Sigmoid colon (tissue), 4 donors: Measurements from ENCODE around the gene GSX1.

Experiments used
- EP300 ChIP-seq, 4 donors: sonication (generic); formaldehyde crosslinking; IDR thresholded peaks; one replicate each; pipeline ENCODE4 v1.6.1; 2017; ENCODE audit warnings: antibody characterized with exemption in 4 of 4
- POLR2A ChIP-seq, 2 donors: fragments of 450-650 bp; IDR thresholded peaks; one replicate each; pipeline ENCODE4 v1.6.1; 2016; ENCODE audit warnings: antibody characterized with exemption in 2 of 2, mild to moderate bottlenecking in 2 of 2, moderate library complexity in 2 of 2
- TF ChIP-seq, protein P1 (sequence below), 4 experiments: fragments of 450-650 bp in 3 of 4; fragments of 200-600 bp in 1 of 4; IDR thresholded peaks; one replicate each; pipeline ENCODE4 v1.5.1; 2016 to 2019; ENCODE audit warnings: antibody characterized with exemption in 4 of 4, mild to moderate bottlenecking in 3 of 4, moderate library complexity in 2 of 4

DNA sequence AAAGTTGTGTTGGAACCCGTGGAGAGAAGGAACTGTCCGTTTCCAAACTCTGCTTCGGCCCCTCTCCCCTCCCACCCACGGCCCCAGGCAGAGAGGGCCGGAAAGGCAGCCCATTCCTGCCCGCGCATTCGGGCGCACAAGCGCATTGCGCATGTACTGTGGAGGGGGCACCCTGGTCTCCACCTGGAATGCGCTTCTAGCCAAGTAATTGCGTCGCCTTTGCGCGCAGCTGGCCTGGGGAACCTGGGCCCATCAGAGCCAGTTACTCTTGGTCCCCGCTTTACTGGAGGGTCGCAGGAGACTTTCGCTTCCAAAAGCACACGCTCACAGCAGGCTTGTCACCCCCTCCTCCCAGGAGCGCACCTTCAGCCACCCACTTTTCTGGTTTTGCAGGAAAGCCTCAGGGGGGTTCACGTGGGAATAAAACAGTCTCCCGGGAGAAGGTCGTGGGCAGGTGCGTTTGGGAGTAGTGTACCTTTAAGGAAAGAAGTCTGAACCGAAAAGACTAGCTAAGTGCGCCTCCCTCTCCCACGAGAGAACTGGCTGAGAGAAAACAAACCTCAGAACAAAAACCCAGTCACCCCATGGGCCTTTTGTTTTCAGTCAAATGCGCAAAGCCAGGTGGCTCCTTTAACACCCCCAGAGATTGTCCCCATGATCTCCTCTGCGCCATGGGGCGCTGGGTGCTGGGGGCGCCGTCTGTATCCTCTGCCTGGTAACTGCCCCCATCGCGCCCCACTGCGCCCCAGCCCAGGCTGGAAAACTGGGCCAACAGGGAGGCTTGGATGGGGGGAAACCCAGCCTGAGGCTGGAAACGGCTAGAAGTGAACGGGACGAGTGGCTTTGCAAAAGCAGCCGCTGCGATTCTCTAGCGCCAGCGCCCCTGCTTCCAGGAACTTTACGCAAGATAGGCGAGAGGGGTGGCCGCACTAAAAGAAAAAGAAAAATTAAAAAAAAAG lies 28.5 kb downstream of the GSX1 start:
- no peak for TF ChIP-seq EP300 (IDR thresholded peaks at IDR 0.05)
- TF ChIP-seq, protein P1, sequence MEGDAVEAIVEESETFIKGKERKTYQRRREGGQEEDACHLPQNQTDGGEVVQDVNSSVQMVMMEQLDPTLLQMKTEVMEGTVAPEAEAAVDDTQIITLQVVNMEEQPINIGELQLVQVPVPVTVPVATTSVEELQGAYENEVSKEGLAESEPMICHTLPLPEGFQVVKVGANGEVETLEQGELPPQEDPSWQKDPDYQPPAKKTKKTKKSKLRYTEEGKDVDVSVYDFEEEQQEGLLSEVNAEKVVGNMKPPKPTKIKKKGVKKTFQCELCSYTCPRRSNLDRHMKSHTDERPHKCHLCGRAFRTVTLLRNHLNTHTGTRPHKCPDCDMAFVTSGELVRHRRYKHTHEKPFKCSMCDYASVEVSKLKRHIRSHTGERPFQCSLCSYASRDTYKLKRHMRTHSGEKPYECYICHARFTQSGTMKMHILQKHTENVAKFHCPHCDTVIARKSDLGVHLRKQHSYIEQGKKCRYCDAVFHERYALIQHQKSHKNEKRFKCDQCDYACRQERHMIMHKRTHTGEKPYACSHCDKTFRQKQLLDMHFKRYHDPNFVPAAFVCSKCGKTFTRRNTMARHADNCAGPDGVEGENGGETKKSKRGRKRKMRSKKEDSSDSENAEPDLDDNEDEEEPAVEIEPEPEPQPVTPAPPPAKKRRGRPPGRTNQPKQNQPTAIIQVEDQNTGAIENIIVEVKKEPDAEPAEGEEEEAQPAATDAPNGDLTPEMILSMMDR (IDR thresholded peaks at IDR 0.05) = no peak
- TF ChIP-seq POLR2A (IDR thresholded peaks at IDR 0.05) = no peak
